K562 (cell line): ENCODE data around the gene ASCC1. TPM values are rescaled to one million over a fixed set of nuclear protein-coding genes. Genes with fewer than 3 reads are reported as not detected.
A peak's percentile ranks its signal among the peaks of the same experiment; 100 is the strongest.

ENCODE experiments used
- BRCA1 ChIP-seq, 2 experiments: fragments of 450-650 bp in 1 of 2; sonication (generic) in 1 of 2; formaldehyde crosslinking in 1 of 2; IDR thresholded peaks; 2 replicates each; pipeline versions ENCODE4 v1.5.0 to v1.6.1; 2017 to 2020; ENCODE audit warnings: mild to moderate bottlenecking in 1 of 2, missing genetic modification reagents in 1 of 2
- ETS2 ChIP-seq: IDR thresholded peaks from 2 replicates; pipeline ENCODE4 v1.6.1; 2016; ENCODE audit warnings: borderline replicate concordance, missing genetic modification characterization, mild to moderate bottlenecking, moderate library complexity, missing compliant biosample characterization; ENCODE audit not compliant: poor library complexity, severe bottlenecking
- GTF2A2 ChIP-seq: IDR thresholded peaks from 2 replicates; pipeline ENCODE4 v1.6.1; 2016; ENCODE audit warnings: mild to moderate bottlenecking, missing genetic modification characterization, missing compliant biosample characterization
- KDM4B ChIP-seq, 2 experiments: fragments of 450-650 bp in 1 of 2; sonication (generic) in 1 of 2; IDR thresholded peaks; 2 replicates each; pipeline ENCODE4 v1.6.1; 2016 to 2017; ENCODE audit warnings: borderline replicate concordance in 2 of 2, antibody characterized with exemption in 1 of 2, low read depth in 1 of 2, mild to moderate bottlenecking in 1 of 2
- MYC ChIP-seq, 2 experiments: fragments of 250-450 bp in 1 of 2; sonication (Bioruptor Pico) in 1 of 2; IDR thresholded peaks; 2 replicates each; pipeline versions ENCODE4 v1.5.1 to v1.6.1; 2012 to 2021; ENCODE audit warnings: low read depth in 2 of 2, borderline replicate concordance in 1 of 2, improper control_type of control experiment in 1 of 2, low read length in 1 of 2, mild to moderate bottlenecking in 1 of 2, moderate library complexity in 1 of 2
- NCOA6 ChIP-seq: fragments of 450-650 bp; IDR thresholded peaks from 2 replicates; pipeline ENCODE4 v1.6.1; 2017; ENCODE audit warnings: mild to moderate bottlenecking
- NEUROD1 ChIP-seq: fragments of 150-350 bp; IDR thresholded peaks from 2 replicates; pipeline ENCODE4 v1.6.1; 2014; ENCODE audit warnings: borderline replicate concordance, low read length, low read depth; ENCODE audit not compliant: partially characterized antibody
- NFIX ChIP-seq: fragments of 250-450 bp; sonication (Bioruptor Pico); IDR thresholded peaks from 2 replicates; pipeline ENCODE4 v1.4.0; 2020; ENCODE audit warnings: low read depth, mild to moderate bottlenecking, moderate library complexity
- POLR2A ChIP-seq: fragments of 450-650 bp; conservative IDR thresholded peaks from 2 replicates; pipeline ENCODE4 v1.6.1; 2016
- PRMT5 ChIP-seq: sonication (generic); formaldehyde crosslinking; IDR thresholded peaks from 2 replicates; pipeline ENCODE4 v1.5.0; 2020; ENCODE audit warnings: missing genetic modification reagents
- SMAD1 ChIP-seq: fragments of 150-350 bp; IDR thresholded peaks from 2 replicates; pipeline ENCODE4 v1.6.1; 2014; ENCODE audit warnings: low read length, low read depth; ENCODE audit not compliant: partially characterized antibody
- SMC3 ChIP-seq: conservative IDR thresholded peaks from 2 replicates; pipeline ENCODE4 v1.6.1; 2011; ENCODE audit warnings: low read depth, low read length, improper control_type of control experiment; ENCODE audit not compliant: insufficient read depth
- YBX1 ChIP-seq: fragments of 450-650 bp; IDR thresholded peaks from 2 replicates; pipeline ENCODE4 v1.7.1; 2016; ENCODE audit warnings: mild to moderate bottlenecking
- ZNF311 ChIP-seq: fragments of 250-450 bp; sonication (Bioruptor Pico); IDR thresholded peaks from 2 replicates; pipeline ENCODE4 v1.4.0; 2020; ENCODE audit warnings: mild to moderate bottlenecking, moderate library complexity
- ZNF384 ChIP-seq: IDR thresholded peaks from 2 replicates; pipeline ENCODE4 v1.6.1; 2012; ENCODE audit warnings: low read depth, low read length, improper control_type of control experiment
- polyA plus RNA-seq, 8 experiments: library from polyadenylated mRNA; depleted of rRNA in 4 of 8; stranded (reverse) in 5 of 8; unstranded in 3 of 8; fragments of >200 nt; fragmentation: Nextera tagmentation in 2 of 8; fragmentation: Illumina TruSeq in 1 of 8; extraction: Ambion mirVana in 2 of 8; extraction: Trizol in 1 of 8; gene quantifications; 2 replicates each; pipeline versions ENCODE4 v1.2.1 to v1.2.3, GENCODE V29; 2011 to 2014; ENCODE audit warnings: inconsistent platforms in 1 of 8, missing spikeins in 1 of 8
- total RNA-seq, 7 experiments: library from RNA; depleted of rRNA in 6 of 7; stranded (reverse); fragments of >200 nt in 6 of 7; fragmentation: Illumina TruSeq in 2 of 7; extraction: Trizol in 2 of 7; gene quantifications; 2 replicates each; pipeline versions ENCODE4 v1.2.1 to v1.2.3, GENCODE V29; 2011 to 2021; ENCODE audit warnings: low replicate concordance in 1 of 7
- TF ChIP-seq, protein P1 (sequence below): fragments of 450-650 bp; IDR thresholded peaks from 2 replicates; pipeline ENCODE4 v1.6.1; 2018; ENCODE audit not compliant: partially characterized antibody
- TF ChIP-seq, protein P2 (sequence below): sonication (generic); formaldehyde crosslinking; IDR thresholded peaks from 2 replicates; pipeline ENCODE4 v1.8.1; 2023; ENCODE audit warnings: mild to moderate bottlenecking, missing genetic modification reagents, moderate library complexity
- TF ChIP-seq, protein P3 (sequence below): fragments of 250-450 bp; sonication (Bioruptor Pico); IDR thresholded peaks from 2 replicates; pipeline ENCODE4 v1.9.0; 2021; ENCODE audit warnings: mild to moderate bottlenecking, inconsistent platforms

Gene ASCC1
- total and polyA plus RNA-seq, 9 of the 15 experiments (the other 6 are each of a cell fraction or from before 2014, with no cell fraction given) = 31.7 to 73.3 (median 52.8) TPM

DNA sequence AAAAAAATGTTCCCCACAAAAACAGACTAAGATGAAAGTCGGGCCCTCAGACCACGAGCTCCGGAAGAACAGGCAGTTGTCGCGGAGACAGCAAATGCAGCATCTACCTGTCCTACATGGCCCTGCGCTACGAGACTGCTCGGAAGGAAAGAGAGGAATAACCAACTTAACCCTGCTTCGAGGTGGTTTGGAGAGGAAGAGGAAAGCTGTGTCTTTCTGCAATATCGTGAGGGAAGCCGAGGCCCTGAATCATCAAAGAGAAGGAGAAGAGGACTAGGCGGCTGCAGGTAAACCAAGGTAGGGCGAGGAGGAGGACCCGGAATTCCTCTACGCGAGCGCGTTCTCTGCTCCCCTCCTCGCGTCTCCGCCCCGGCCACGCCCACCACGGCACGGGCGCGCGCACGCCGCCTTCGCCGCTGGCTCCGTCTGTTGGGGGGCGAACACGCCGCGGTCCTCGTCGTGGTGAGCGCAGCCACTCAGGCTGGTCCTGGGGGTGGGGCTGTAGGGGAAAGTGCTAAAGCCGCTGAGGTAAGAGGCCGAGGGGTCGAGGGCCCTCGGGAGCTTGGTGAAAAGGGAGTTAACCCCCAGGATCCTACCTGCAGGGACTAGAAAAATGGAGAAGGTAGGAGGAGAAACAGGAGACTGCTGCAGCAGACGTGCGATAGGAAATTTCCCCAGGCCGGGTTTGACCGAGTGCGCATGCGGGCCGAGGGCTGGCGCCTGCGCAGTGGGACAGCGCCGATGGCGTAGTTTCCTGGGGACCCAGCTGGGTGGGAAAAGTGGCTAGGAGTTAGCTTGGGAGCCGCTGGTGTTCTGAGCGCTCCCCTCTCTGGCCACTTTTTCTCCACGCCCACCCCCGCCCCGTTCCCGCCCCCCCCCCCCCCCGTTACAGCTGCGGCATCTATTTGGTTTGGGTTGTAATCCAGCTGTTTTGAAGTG, at the start of gene ASCC1, which contains the start of gene ANAPC16 (continued):
- TF ChIP-seq, protein P1, sequence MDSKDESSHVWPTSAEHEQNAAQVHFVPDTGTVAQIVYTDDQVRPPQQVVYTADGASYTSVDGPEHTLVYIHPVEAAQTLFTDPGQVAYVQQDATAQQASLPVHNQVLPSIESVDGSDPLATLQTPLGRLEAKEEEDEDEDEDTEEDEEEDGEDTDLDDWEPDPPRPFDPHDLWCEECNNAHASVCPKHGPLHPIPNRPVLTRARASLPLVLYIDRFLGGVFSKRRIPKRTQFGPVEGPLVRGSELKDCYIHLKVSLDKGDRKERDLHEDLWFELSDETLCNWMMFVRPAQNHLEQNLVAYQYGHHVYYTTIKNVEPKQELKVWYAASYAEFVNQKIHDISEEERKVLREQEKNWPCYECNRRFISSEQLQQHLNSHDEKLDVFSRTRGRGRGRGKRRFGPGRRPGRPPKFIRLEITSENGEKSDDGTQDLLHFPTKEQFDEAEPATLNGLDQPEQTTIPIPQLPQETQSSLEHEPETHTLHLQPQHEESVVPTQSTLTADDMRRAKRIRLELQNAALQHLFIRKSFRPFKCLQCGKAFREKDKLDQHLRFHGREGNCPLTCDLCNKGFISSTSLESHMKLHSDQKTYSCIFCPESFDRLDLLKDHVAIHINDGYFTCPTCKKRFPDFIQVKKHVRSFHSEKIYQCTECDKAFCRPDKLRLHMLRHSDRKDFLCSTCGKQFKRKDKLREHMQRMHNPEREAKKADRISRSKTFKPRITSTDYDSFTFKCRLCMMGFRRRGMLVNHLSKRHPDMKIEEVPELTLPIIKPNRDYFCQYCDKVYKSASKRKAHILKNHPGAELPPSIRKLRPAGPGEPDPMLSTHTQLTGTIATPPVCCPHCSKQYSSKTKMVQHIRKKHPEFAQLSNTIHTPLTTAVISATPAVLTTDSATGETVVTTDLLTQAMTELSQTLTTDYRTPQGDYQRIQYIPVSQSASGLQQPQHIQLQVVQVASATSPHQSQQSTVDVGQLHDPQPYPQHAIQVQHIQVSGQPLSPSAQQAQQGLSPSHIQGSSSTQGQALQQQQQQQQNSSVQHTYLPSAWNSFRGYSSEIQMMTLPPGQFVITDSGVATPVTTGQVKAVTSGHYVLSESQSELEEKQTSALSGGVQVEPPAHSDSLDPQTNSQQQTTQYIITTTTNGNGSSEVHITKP = peak; percentile 88
- TF ChIP-seq ZNF311 (no peak), PRMT5 (CRISPR knock-in tag) (no peak), POLR2A (peak; percentile 100), BRCA1 (IDR thresholded peaks at IDR 0.05) (no peak), BRCA1 (CRISPR knock-in tag; IDR thresholded peaks at IDR 0.05) (0 out of 2 replicates have a peak, but pooled peaks have one; percentile 56), KDM4B (IDR thresholded peaks at IDR 0.05; ENCODE audit: borderline replicate concordance in 2 of 2, low read depth in 1 of 2) (peak in 1 of 2 experiments; percentile 46; a peak in 1 of 4 replicates), SMC3 (0 out of 2 replicates have a peak, but pooled peaks have one; percentile 1), SMAD1 (peak; percentile 26), ETS2 (tag) (no peak), NFIX (CRISPR knock-in tag) (no peak), YBX1 (no peak), NCOA6 (peak; percentile 91), NEUROD1 (peak; percentile 51), GTF2A2 (tag) (no peak), ZNF384 (peak; percentile 13; the same call in 1 of the 2 replicates), MYC (IDR thresholded peaks at IDR 0.05; ENCODE audit: low read depth, low read length) (peak; percentile 95), MYC (CRISPR knock-in tag; IDR thresholded peaks at IDR 0.05; ENCODE audit: borderline replicate concordance, low read depth) (peak; percentile 65; the same call in 1 of the 2 replicates)
- TF ChIP-seq, protein P2, sequence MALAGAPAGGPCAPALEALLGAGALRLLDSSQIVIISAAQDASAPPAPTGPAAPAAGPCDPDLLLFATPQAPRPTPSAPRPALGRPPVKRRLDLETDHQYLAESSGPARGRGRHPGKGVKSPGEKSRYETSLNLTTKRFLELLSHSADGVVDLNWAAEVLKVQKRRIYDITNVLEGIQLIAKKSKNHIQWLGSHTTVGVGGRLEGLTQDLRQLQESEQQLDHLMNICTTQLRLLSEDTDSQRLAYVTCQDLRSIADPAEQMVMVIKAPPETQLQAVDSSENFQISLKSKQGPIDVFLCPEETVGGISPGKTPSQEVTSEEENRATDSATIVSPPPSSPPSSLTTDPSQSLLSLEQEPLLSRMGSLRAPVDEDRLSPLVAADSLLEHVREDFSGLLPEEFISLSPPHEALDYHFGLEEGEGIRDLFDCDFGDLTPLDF (CRISPR knock-in tag) = peak; percentile 16; the same call in 1 of the 2 replicates
- TF ChIP-seq, protein P3, sequence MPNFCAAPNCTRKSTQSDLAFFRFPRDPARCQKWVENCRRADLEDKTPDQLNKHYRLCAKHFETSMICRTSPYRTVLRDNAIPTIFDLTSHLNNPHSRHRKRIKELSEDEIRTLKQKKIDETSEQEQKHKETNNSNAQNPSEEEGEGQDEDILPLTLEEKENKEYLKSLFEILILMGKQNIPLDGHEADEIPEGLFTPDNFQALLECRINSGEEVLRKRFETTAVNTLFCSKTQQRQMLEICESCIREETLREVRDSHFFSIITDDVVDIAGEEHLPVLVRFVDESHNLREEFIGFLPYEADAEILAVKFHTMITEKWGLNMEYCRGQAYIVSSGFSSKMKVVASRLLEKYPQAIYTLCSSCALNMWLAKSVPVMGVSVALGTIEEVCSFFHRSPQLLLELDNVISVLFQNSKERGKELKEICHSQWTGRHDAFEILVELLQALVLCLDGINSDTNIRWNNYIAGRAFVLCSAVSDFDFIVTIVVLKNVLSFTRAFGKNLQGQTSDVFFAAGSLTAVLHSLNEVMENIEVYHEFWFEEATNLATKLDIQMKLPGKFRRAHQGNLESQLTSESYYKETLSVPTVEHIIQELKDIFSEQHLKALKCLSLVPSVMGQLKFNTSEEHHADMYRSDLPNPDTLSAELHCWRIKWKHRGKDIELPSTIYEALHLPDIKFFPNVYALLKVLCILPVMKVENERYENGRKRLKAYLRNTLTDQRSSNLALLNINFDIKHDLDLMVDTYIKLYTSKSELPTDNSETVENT = peak; percentile 86
